Fibroblast of lung (primary cell): ENCODE results near the gene ITGA8. TPM values are rescaled to one million over a fixed set of nuclear protein-coding genes. Genes with fewer than 3 reads are reported as not detected.

Experiments used
- DNase-seq, 2 donors: peaks; one replicate each; pipeline versions ENCODE4 v3.0.0 to v3.0.0-alpha.2; 2010; ENCODE audit warnings: low read depth in 2 of 2
- H2AFZ ChIP-seq: 2 replicates; pipeline ENCODE4 v1.5.1; 2012; ENCODE audit warnings: low read length, control low read depth, inconsistent platforms
- H3K27ac ChIP-seq: 2 replicates; pipeline ENCODE4 v1.5.1; 2011; ENCODE audit warnings: low read length, control low read depth; ENCODE audit not compliant: insufficient read depth
- H3K27me3 ChIP-seq: 2 replicates; pipeline ENCODE4 v1.5.1; 2011; ENCODE audit warnings: mild to moderate bottlenecking, low read length; ENCODE audit not compliant: control insufficient read depth, insufficient read depth
- H3K36me3 ChIP-seq: 2 replicates; pipeline ENCODE4 v1.5.1; 2011; ENCODE audit warnings: low read length; ENCODE audit not compliant: control insufficient read depth, insufficient read depth
- H3K4me1 ChIP-seq: 2 replicates; pipeline ENCODE4 v1.5.1; 2011; ENCODE audit warnings: low read length; ENCODE audit not compliant: control insufficient read depth, insufficient read depth; ENCODE audit errors: extremely low read depth
- H3K4me2 ChIP-seq: 2 replicates; pipeline ENCODE4 v1.5.1; 2011; ENCODE audit warnings: low read length, control low read depth; ENCODE audit not compliant: insufficient read depth; ENCODE audit errors: extremely low read depth
- H3K4me3 ChIP-seq, 4 experiments: fragments of 200-600 bp in 1 of 4; sonication (generic) in 1 of 4; replicated peaks in 1 of 4; 2 replicates each; pipeline ENCODE4 v1.5.1; 2011 to 2016; ENCODE audit warnings: low read length in 4 of 4, low read depth in 3 of 4, mild to moderate bottlenecking in 3 of 4, control low read depth in 2 of 4, inconsistent platforms in 1 of 4, mixed read lengths in 1 of 4; ENCODE audit not compliant: insufficient read depth in 1 of 4; ENCODE audit errors: control extremely low read depth in 1 of 4
- H3K79me2 ChIP-seq: 2 replicates; pipeline ENCODE4 v1.5.1; 2012; ENCODE audit warnings: mild to moderate bottlenecking, low read length, inconsistent platforms; ENCODE audit not compliant: control insufficient read depth, insufficient read depth
- H3K9ac ChIP-seq: 2 replicates; pipeline ENCODE4 v1.5.1; 2011; ENCODE audit warnings: mild to moderate bottlenecking, low read length, control low read depth; ENCODE audit not compliant: insufficient read depth
- H3K9me3 ChIP-seq: 2 replicates; pipeline ENCODE4 v1.5.1; 2012; ENCODE audit warnings: low read depth, low read length; ENCODE audit not compliant: control insufficient read depth, insufficient read depth
- H4K20me1 ChIP-seq: 2 replicates; pipeline ENCODE4 v1.5.1; 2011; ENCODE audit warnings: low read length; ENCODE audit not compliant: control insufficient read depth, insufficient read depth; ENCODE audit errors: extremely low read depth
- EZH2 ChIP-seq: IDR thresholded peaks from 2 replicates; pipeline ENCODE4 v1.5.1; 2012; ENCODE audit warnings: low read length, control low read depth, mild to moderate bottlenecking; ENCODE audit errors: missing control alignments
- polyA plus RNA-seq, 2 donors: library from polyadenylated mRNA; depleted of rRNA in 1 of 2; stranded (reverse) in 1 of 2; unstranded in 1 of 2; fragments of >200 nt; gene quantifications; 2 replicates each; pipeline ENCODE4 v1.2.1, GENCODE V29; 2011 to 2012; ENCODE audit warnings: missing spikeins in 1 of 2
- total RNA-seq: library from RNA; depleted of rRNA; stranded (reverse); fragments of >200 nt; gene quantifications from 2 replicates; pipeline ENCODE4 v1.2.1, GENCODE V29; 2014
- TF ChIP-seq, protein P1 (sequence below), 2 donors: IDR thresholded peaks in 1 of 2; conservative IDR thresholded peaks in 1 of 2; 1 replicate in 1 of 2; 2 replicates in 1 of 2; pipeline ENCODE4 v1.5.1; 2011 to 2012; ENCODE audit warnings: low read length in 2 of 2, control low read depth in 1 of 2, inconsistent platforms in 1 of 2, low read depth in 1 of 2, mild to moderate bottlenecking in 1 of 2

ITGA8 gene
- total and polyA plus RNA-seq, 2 donors (not counting 1 experiment from before 2014, with no cell fraction given): 0.62 to 0.99 TPM

- H3K4me3 ChIP-seq: no peak overlapping the region
- no peaks in the 10 kb centered on the region for H3K79me2 ChIP-seq
- H3K27me3 ChIP-seq: no peaks in the 10 kb centered on the region
- no peak overlapping the region for H3K27ac ChIP-seq
- no peak overlapping the region for H2AFZ ChIP-seq
- H4K20me1 ChIP-seq: no peaks in the 10 kb centered on the region
- H3K4me2 ChIP-seq: no peak overlapping the region
- TF ChIP-seq, protein P1, sequence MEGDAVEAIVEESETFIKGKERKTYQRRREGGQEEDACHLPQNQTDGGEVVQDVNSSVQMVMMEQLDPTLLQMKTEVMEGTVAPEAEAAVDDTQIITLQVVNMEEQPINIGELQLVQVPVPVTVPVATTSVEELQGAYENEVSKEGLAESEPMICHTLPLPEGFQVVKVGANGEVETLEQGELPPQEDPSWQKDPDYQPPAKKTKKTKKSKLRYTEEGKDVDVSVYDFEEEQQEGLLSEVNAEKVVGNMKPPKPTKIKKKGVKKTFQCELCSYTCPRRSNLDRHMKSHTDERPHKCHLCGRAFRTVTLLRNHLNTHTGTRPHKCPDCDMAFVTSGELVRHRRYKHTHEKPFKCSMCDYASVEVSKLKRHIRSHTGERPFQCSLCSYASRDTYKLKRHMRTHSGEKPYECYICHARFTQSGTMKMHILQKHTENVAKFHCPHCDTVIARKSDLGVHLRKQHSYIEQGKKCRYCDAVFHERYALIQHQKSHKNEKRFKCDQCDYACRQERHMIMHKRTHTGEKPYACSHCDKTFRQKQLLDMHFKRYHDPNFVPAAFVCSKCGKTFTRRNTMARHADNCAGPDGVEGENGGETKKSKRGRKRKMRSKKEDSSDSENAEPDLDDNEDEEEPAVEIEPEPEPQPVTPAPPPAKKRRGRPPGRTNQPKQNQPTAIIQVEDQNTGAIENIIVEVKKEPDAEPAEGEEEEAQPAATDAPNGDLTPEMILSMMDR (conservative IDR thresholded peaks at IDR 0.05 in 1 of 2, IDR thresholded peaks at IDR 0.05 in 1 of 2; ENCODE audit: low read depth in 1 of 2, low read length in 2 of 2): no peak
- no peak for TF ChIP-seq EZH2
- DNase-seq: no peak
- H3K36me3 ChIP-seq: no peaks in the 10 kb centered on the region
- no peaks in the 10 kb centered on the region for H3K9me3 ChIP-seq
- H3K4me1 ChIP-seq: no peaks in the 10 kb centered on the region
- H3K9ac ChIP-seq: no peak overlapping the region
Measured at GRCh38 chr10:15620337-15620736, 99.4 kb downstream of the ITGA8 start.

GRCh38 chr10:15609246-15609645 is 110.5 kb downstream of the ITGA8 start:
- H3K9ac ChIP-seq: no peak overlapping the region
- TF ChIP-seq, protein P1 (conservative IDR thresholded peaks at IDR 0.05 in 1 of 2, IDR thresholded peaks at IDR 0.05 in 1 of 2; ENCODE audit: low read depth in 1 of 2, low read length in 2 of 2): no peak
- TF ChIP-seq EZH2: no peak
- H3K4me1 ChIP-seq: no peaks in the 10 kb centered on the region
- H3K4me2 ChIP-seq: no peak overlapping the region
- no peaks in the 10 kb centered on the region for H3K9me3 ChIP-seq
- no peak overlapping the region for H3K4me3 ChIP-seq
- no peaks in the 10 kb centered on the region for H3K27me3 ChIP-seq
- H3K36me3 ChIP-seq: no peaks in the 10 kb centered on the region
- no peaks in the 10 kb centered on the region for H4K20me1 ChIP-seq
- no peak for DNase-seq
- no peak overlapping the region for H3K27ac ChIP-seq
- no peak overlapping the region for H2AFZ ChIP-seq
- no peaks in the 10 kb centered on the region for H3K79me2 ChIP-seq

GRCh38 chr10:15606377-15606776 is 113.3 kb downstream of the ITGA8 start:
- H3K9ac ChIP-seq: no peak overlapping the region
- no peak for DNase-seq
- H3K27me3 ChIP-seq: no peaks in the 10 kb centered on the region
- H4K20me1 ChIP-seq: no peaks in the 10 kb centered on the region
- H2AFZ ChIP-seq: no peak overlapping the region
- no peaks in the 10 kb centered on the region for H3K9me3 ChIP-seq
- H3K27ac ChIP-seq: no peak overlapping the region
- H3K4me3 ChIP-seq: no peak overlapping the region
- no peak overlapping the region for H3K4me2 ChIP-seq
- no peaks in the 10 kb centered on the region for H3K79me2 ChIP-seq
- TF ChIP-seq EZH2: no peak
- TF ChIP-seq, protein P1 (conservative IDR thresholded peaks at IDR 0.05 in 1 of 2, IDR thresholded peaks at IDR 0.05 in 1 of 2; ENCODE audit: low read depth in 1 of 2, low read length in 2 of 2): no peak
- no peaks in the 10 kb centered on the region for H3K36me3 ChIP-seq
- no peaks in the 10 kb centered on the region for H3K4me1 ChIP-seq
